Right lobe of liver (tissue), 6 donors: ENCODE results near the gene MCF2L2. TPM values are rescaled to one million over a fixed set of nuclear protein-coding genes. Genes with fewer than 3 reads are reported as not detected.

Source experiments
- ATAC-seq, 4 donors: fragments of 200-7000 bp; cut with Tn5 transposase; one replicate each; pipeline ENCODE4 v1.9.1; 2020; ENCODE audit warnings: mild to moderate bottlenecking in 4 of 4, moderate library complexity in 4 of 4
- DNase-seq, 3 donors: peaks; one replicate each; pipeline ENCODE4 v3.0.0-alpha.2; 2020
- H3K27ac ChIP-seq, 3 donors: fragments of 200-600 bp; one replicate each; pipeline ENCODE4 v1.8.0; 2022
- H3K27me3 ChIP-seq, 2 donors: fragments of 200-600 bp; one replicate each; pipeline ENCODE4 v1.8.0; 2022
- H3K36me3 ChIP-seq, 4 donors: fragments of 200-600 bp; sonication (generic) in 1 of 4; one replicate each; pipeline versions ENCODE4 v1.5.1 to v1.8.0; 2017 to 2022; ENCODE audit warnings: control low read depth in 1 of 4
- H3K4me1 ChIP-seq, 4 donors: fragments of 200-600 bp; sonication (generic) in 1 of 4; one replicate each; pipeline versions ENCODE4 v1.5.1 to v1.8.0; 2017 to 2022; ENCODE audit warnings: control low read depth in 1 of 4
- H3K4me3 ChIP-seq, 3 donors: fragments of 200-600 bp; one replicate each; pipeline ENCODE4 v1.8.0; 2022
- H3K9me3 ChIP-seq, 4 donors: fragments of 200-600 bp; sonication (generic) in 1 of 4; one replicate each; pipeline versions ENCODE4 v1.5.1 to v1.8.0; 2017 to 2022; ENCODE audit warnings: control low read depth in 1 of 4
- CTCF ChIP-seq, 4 donors: fragments of 200-600 bp in 3 of 4; fragments of 450-650 bp in 1 of 4; IDR thresholded peaks; one replicate each; pipeline versions ENCODE4 v1.5.1 to v1.8.0; 2016 to 2022; ENCODE audit warnings: antibody characterized with exemption in 4 of 4, mild to moderate bottlenecking in 2 of 4
- POLR2A ChIP-seq: fragments of 450-650 bp; IDR thresholded peaks from one replicate; pipeline ENCODE4 v1.6.1; 2017; ENCODE audit warnings: antibody characterized with exemption, mild to moderate bottlenecking
- whole genome bisulfite sequencing: methylation state at CpG from one replicate; pipeline ENCODE4 v1.1.6; 2018; ENCODE audit warnings: low coverage, low lambda C conversion rate; ENCODE audit not compliant: insufficient coverage; ENCODE audit errors: missing lambda C conversion rate; 5-methylcytosine and 5-hydroxymethylcytosine counted together
- intact Hi-C, 2 donors: fragments of 100-400 bp; cut with DNase I; formaldehyde crosslinking; loops; one replicate each; pipeline versions ENCODE4 v1.11.2 to v1.14.1; 2022
- total RNA-seq, 6 experiments: library from RNA; depleted of rRNA in 2 of 6; stranded (reverse); fragments of >200 nt in 2 of 6; fragmentation: NEBNext Ultra II Directional in 3 of 6; extraction: Animal tissue kit (Norgen Biotek cat#: 25700) in 3 of 6; gene quantifications; one replicate each; pipeline versions ENCODE4 v1.1.0 to v1.2.4, GENCODE V29; 2016 to 2023
- donor health status: DM: no; HTN: yes; CAD: no.
- donor health status: DM: no; HTN: no; CAD: no.
- donor health status: DM: no; HTN: no; CAD: no.
- donor health status: DM: no; HTN: yes; CAD: no.
- donor health status: DM: no; HTN: yes; CAD: no.

Gene MCF2L2
- total RNA-seq, 6 experiments from 2014 or later = 0.07 to 0.19 (median 0.17) TPM; not detected in 1

- no peaks in the 10 kb centered on the region for H3K27me3 ChIP-seq
- intact Hi-C loops = no loop called here
- no peak for DNase-seq
- no peaks in the 10 kb centered on the region for H3K4me1 ChIP-seq
- no peak overlapping the region for H3K27ac ChIP-seq
- ATAC-seq = no peak
- WGBS = 72% methylated on average over 5 of the region's 5 CpGs
- H3K36me3 ChIP-seq = no peaks in the 10 kb centered on the region
- TF ChIP-seq POLR2A (no peak), CTCF (IDR thresholded peaks at IDR 0.05) (no peak)
- H3K4me3 ChIP-seq = no peak overlapping the region
- H3K9me3 ChIP-seq = no peaks in the 10 kb centered on the region
Observed at GRCh38 chr3:183220828-183221227, 207.6 kb downstream of the MCF2L2 start.

- no peaks in the 10 kb centered on the region for H3K9me3 ChIP-seq
- no peaks in the 10 kb centered on the region for H3K27me3 ChIP-seq
- intact Hi-C loops = no loop called here
- no peak overlapping the region for H3K27ac ChIP-seq
- ATAC-seq (no peak), DNase-seq (no peak)
- H3K4me3 ChIP-seq = no peak overlapping the region
- H3K36me3 ChIP-seq = no peaks in the 10 kb centered on the region
- H3K4me1 ChIP-seq = no peaks in the 10 kb centered on the region
- TF ChIP-seq CTCF (IDR thresholded peaks at IDR 0.05) (no peak), POLR2A (no peak)
- 51% methylated on average over 2 of the region's 2 CpGs for WGBS
Observed at GRCh38 chr3:183218826-183219225, 209.6 kb downstream of the MCF2L2 start.

- H3K4me1 ChIP-seq = no peaks in the 10 kb centered on the region
- no peaks in the 10 kb centered on the region for H3K9me3 ChIP-seq
- no peak for TF ChIP-seq POLR2A
- TF ChIP-seq CTCF (IDR thresholded peaks at IDR 0.05) = no peak
- H3K4me3 ChIP-seq = no peak overlapping the region
- H3K27me3 ChIP-seq = no peaks in the 10 kb centered on the region
- ATAC-seq (no peak), DNase-seq (no peak)
- H3K36me3 ChIP-seq = no peaks in the 10 kb centered on the region
- 80% methylated on average over 9 of the region's 9 CpGs for WGBS
- H3K27ac ChIP-seq = no peak overlapping the region
- intact Hi-C loops = no loop called here
Observed at GRCh38 chr3:183217548-183218332, 210.7 kb downstream of the MCF2L2 start.

GRCh38 chr3:183215591-183216202 is 212.7 kb downstream of the MCF2L2 start:
- Histone ChIP-seq H3K27ac (no peak overlapping the region), H3K9me3 (no peaks in the 10 kb centered on the region), H3K27me3 (no peaks in the 10 kb centered on the region), H3K4me1 (peaks cover 0 to 4% (median 0%) of the 10 kb centered on the region in 4 donors), H3K36me3 (no peaks in the 10 kb centered on the region), H3K4me3 (no peak overlapping the region)
- intact Hi-C loops = no loop called here
- no peak for DNase-seq
- WGBS = 88% methylated on average over 4 of the region's 4 CpGs
- no peak for ATAC-seq
- TF ChIP-seq POLR2A (no peak), CTCF (IDR thresholded peaks at IDR 0.05) (no peak)
